Measurements from ENCODE around the gene PCDHGA6.
A peak's percentile ranks its signal among the peaks of the same experiment; 100 is the strongest.

- TF ChIP-seq CTCF (IDR thresholded peaks at IDR 0.05 in 8 of 11, conservative IDR thresholded peaks at IDR 0.05 in 3 of 11) (peak in 2 of 11 experiments; percentile 30 to 38), POLR2A (IDR thresholded peaks at IDR 0.05) (no peak)
Observed at GRCh38 chr5:141338538-141339306, 35.0 kb upstream of the PCDHGA6 start, which contains the start of gene PCDHGA2.
